Endodermal cell (in vitro differentiated cells): ENCODE measurements around the gene RFTN1. TPM values are rescaled to one million over a fixed set of nuclear protein-coding genes. Genes with fewer than 3 reads are reported as not detected.

Source experiments
- DNase-seq: peaks from one replicate; pipeline ENCODE4 v3.0.0-alpha.2; 2017
- H3K27ac ChIP-seq: 2 replicates; pipeline ENCODE4 v1.5.1; 2013; ENCODE audit warnings: mild to moderate bottlenecking, low read depth, low read length, moderate library complexity
- H3K27me3 ChIP-seq: 2 replicates; pipeline ENCODE4 v1.6.1; 2013; ENCODE audit warnings: mild to moderate bottlenecking, low read length, moderate library complexity; ENCODE audit not compliant: insufficient read depth, control insufficient read depth, poor library complexity, severe bottlenecking
- H3K36me3 ChIP-seq: 2 replicates; pipeline ENCODE4 v1.7.0; 2013; ENCODE audit warnings: mild to moderate bottlenecking, low read length, moderate library complexity; ENCODE audit not compliant: control insufficient read depth, insufficient read depth
- H3K4me1 ChIP-seq: one replicate; pipeline ENCODE4 v1.7.0; 2013; ENCODE audit warnings: low read length; ENCODE audit not compliant: control insufficient read depth, insufficient read depth
- H3K4me3 ChIP-seq: 2 replicates; pipeline ENCODE4 v1.5.1; 2013; ENCODE audit warnings: mild to moderate bottlenecking, low read length, moderate library complexity
- H3K9ac ChIP-seq: 2 replicates; pipeline ENCODE4 v1.6.1; 2013; ENCODE audit warnings: mild to moderate bottlenecking, low read length, moderate library complexity; ENCODE audit not compliant: poor library complexity, severe bottlenecking; ENCODE audit errors: extremely low read depth
- H3K9me3 ChIP-seq: 2 replicates; pipeline ENCODE4 v1.6.1; 2013; ENCODE audit warnings: mild to moderate bottlenecking, low read length, moderate library complexity; ENCODE audit not compliant: control insufficient read depth
- H3K27ac Mint-ChIP-seq: 2 replicates; pipeline ENCODE4 v1.8.0; 2020; ENCODE audit warnings: mixed read lengths
- H3K27me3 Mint-ChIP-seq: 2 replicates; pipeline ENCODE4 v1.8.0; 2021; ENCODE audit warnings: mild to moderate bottlenecking, mixed read lengths; ENCODE audit not compliant: insufficient read depth
- H3K36me3 Mint-ChIP-seq: 2 replicates; pipeline ENCODE4 v1.8.0; 2020; ENCODE audit warnings: low read depth, mixed read lengths
- H3K4me1 Mint-ChIP-seq: 2 replicates; pipeline ENCODE4 v1.8.0; 2020; ENCODE audit warnings: mixed read lengths
- H3K4me3 Mint-ChIP-seq: 2 replicates; pipeline ENCODE4 v1.8.0; 2020; ENCODE audit warnings: mild to moderate bottlenecking, moderate library complexity, mixed read lengths
- H3K9me3 Mint-ChIP-seq: 2 replicates; pipeline ENCODE4 v1.8.0; 2020; ENCODE audit warnings: mild to moderate bottlenecking, mixed read lengths
- WGBS, 2 experiments: methylation state at CpG; one replicate each; pipeline versions ENCODE4 v1.1.5 to v1.1.7; 2013; ENCODE audit warnings: missing lambda C conversion rate in 2 of 2, mixed read lengths in 1 of 2; ENCODE audit not compliant: insufficient coverage in 1 of 2, insufficient read length in 1 of 2; 5-methylcytosine and 5-hydroxymethylcytosine counted together
- total RNA-seq, 2 donors: library from RNA; stranded (reverse); fragmentation: NEBNext Ultra II Directional in 1 of 2; extraction: Animal tissue kit (Norgen Biotek cat#: 25700) in 1 of 2; gene quantifications; 2 replicates in 1 of 2; 3 replicates in 1 of 2; pipeline ENCODE4 v1.2.1, GENCODE V29; 2021
- TF ChIP-seq, protein P1 (sequence below): fragments of 200-600 bp; sonication (generic); conservative IDR thresholded peaks from 2 replicates; pipeline ENCODE4 v1.5.0; 2021; ENCODE audit warnings: antibody characterized with exemption, mild to moderate bottlenecking

The RFTN1 gene
- total RNA-seq, 2 donors from 2014 or later = 0.80 to 1.1 TPM

DNA sequence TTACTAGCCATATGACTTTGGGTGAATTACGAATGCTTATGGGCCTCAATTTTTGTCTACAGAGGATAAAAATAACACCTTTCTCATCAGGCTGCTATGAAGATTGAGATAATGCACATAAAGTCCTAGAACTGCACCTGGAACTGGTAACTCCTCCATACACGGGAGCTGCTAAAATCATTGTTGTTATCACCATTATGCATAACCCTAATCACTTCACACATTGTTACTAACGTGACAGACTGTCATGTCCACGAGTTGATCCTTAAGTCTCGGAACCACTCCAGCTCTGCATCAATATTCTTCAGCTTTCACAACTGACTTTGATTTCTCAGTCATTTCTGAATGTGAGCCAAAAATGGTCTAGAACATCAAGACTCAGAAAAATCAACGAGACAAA, 64.1 kb downstream of the RFTN1 start:
- Histone ChIP-seq H3K27me3 (no peaks in the 10 kb centered on the region), H3K4me1 (peaks cover 6% of the 10 kb centered on the region), H3K36me3 (no peaks in the 10 kb centered on the region), H3K27ac (no peak overlapping the region), H3K9ac (no peak overlapping the region), H3K4me3 (no peak overlapping the region), H3K9me3 (no peaks in the 10 kb centered on the region)
- no peaks in the 10 kb centered on the region for H3K27me3 Mint-ChIP-seq
- no peaks in the 10 kb centered on the region for H3K9me3 Mint-ChIP-seq
- TF ChIP-seq, protein P1, sequence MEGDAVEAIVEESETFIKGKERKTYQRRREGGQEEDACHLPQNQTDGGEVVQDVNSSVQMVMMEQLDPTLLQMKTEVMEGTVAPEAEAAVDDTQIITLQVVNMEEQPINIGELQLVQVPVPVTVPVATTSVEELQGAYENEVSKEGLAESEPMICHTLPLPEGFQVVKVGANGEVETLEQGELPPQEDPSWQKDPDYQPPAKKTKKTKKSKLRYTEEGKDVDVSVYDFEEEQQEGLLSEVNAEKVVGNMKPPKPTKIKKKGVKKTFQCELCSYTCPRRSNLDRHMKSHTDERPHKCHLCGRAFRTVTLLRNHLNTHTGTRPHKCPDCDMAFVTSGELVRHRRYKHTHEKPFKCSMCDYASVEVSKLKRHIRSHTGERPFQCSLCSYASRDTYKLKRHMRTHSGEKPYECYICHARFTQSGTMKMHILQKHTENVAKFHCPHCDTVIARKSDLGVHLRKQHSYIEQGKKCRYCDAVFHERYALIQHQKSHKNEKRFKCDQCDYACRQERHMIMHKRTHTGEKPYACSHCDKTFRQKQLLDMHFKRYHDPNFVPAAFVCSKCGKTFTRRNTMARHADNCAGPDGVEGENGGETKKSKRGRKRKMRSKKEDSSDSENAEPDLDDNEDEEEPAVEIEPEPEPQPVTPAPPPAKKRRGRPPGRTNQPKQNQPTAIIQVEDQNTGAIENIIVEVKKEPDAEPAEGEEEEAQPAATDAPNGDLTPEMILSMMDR = no peak
- 87 to 94% methylated on average over 6 of the region's 6 CpGs for WGBS, 2 experiments
- DNase-seq = no peak
- no peaks in the 10 kb centered on the region for H3K36me3 Mint-ChIP-seq
- H3K4me3 Mint-ChIP-seq = no peak overlapping the region
- H3K27ac Mint-ChIP-seq = no peak overlapping the region
- peaks cover 27% of the 10 kb centered on the region for H3K4me1 Mint-ChIP-seq

DNA sequence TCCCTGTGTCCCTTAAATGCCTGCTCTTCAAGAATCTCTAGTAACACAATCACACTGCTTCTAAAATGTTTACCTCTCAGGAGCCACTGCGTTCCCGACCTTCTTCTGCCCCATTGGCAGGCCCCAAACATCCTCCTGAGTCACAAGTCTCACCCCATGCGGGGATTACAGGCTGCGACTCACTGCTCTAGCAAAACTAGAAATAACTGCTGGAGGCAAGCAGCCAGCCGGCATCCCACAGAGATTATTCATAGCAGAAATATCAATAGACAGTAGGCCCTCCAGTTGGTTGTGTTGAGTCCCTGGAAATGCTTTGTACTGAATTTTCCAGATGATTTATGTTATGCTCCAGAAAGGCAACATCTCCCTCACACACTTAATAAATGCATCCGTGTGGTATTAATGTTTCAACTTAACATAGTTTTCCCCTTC, 64.8 kb downstream of the RFTN1 start:
- no peaks in the 10 kb centered on the region for H3K9me3 ChIP-seq
- DNase-seq = peak; percentile 82
- H3K36me3 ChIP-seq = no peaks in the 10 kb centered on the region
- Mint-ChIP-seq H3K9me3 (no peaks in the 10 kb centered on the region), H3K36me3 (no peaks in the 10 kb centered on the region), H3K4me3 (no peak overlapping the region), H3K27me3 (no peaks in the 10 kb centered on the region), H3K27ac (no peak overlapping the region), H3K4me1 (peaks cover 21% of the 10 kb centered on the region)
- no peak overlapping the region for H3K27ac ChIP-seq
- no peaks in the 10 kb centered on the region for H3K4me1 ChIP-seq
- no peak overlapping the region for H3K4me3 ChIP-seq
- TF ChIP-seq, protein P1 = no peak
- 38 to 67% methylated on average over 2 to 6 of the region's 6 CpGs for WGBS, 2 experiments
- H3K9ac ChIP-seq = no peak overlapping the region
- no peaks in the 10 kb centered on the region for H3K27me3 ChIP-seq

DNA sequence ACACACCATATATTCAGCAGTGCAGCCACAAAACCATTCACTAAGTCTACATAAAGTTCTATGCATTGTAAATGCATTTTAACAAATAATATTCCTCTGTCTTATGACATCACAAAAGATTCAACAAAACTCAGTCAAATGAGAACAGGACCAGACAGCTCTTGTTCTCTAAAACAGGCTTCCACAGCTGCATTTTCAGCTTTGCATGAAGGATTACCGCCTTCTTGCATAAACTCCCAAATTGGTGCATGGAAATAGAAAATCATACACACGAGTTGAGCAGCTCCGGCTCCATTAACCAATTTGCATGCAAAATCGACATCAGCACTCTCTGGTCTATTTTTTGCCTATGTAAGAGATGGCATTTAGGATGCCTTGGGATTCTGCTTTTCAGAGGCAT, 66.4 kb downstream of the RFTN1 start:
- Histone ChIP-seq H3K4me3 (no peak overlapping the region), H3K9me3 (no peaks in the 10 kb centered on the region), H3K36me3 (no peaks in the 10 kb centered on the region), H3K27me3 (no peaks in the 10 kb centered on the region), H3K27ac (no peak overlapping the region), H3K9ac (no peak overlapping the region), H3K4me1 (no peaks in the 10 kb centered on the region)
- Mint-ChIP-seq H3K9me3 (no peaks in the 10 kb centered on the region), H3K4me3 (no peak overlapping the region), H3K27me3 (no peaks in the 10 kb centered on the region), H3K27ac (no peak overlapping the region), H3K36me3 (no peaks in the 10 kb centered on the region), H3K4me1 (peaks cover 21% of the 10 kb centered on the region)
- DNase-seq = no peak
- 90 to 96% methylated on average over 4 of the region's 4 CpGs for WGBS, 2 experiments
- TF ChIP-seq, protein P1 = no peak
